ENCODE results near the gene KHNYN.

The KHNYN gene

GRCh38 chr14:24422694-24423601 is 6.8 kb upstream of the KHNYN start:
- TF ChIP-seq POLR2A (IDR thresholded peaks at IDR 0.05; ENCODE audit: low read depth, low read length) = no peak
- FAIRE-seq (no peak), DNase-seq (ENCODE audit: insufficient read length, low spot score) (no peak)

- no peak for DNase-seq (ENCODE audit: insufficient read length, low spot score)
- no peak for TF ChIP-seq POLR2A (IDR thresholded peaks at IDR 0.05; ENCODE audit: low read depth, low read length)
- FAIRE-seq = no peak
Observed at GRCh38 chr14:24425704-24426103, 4.0 kb upstream of the KHNYN start.

DNA sequence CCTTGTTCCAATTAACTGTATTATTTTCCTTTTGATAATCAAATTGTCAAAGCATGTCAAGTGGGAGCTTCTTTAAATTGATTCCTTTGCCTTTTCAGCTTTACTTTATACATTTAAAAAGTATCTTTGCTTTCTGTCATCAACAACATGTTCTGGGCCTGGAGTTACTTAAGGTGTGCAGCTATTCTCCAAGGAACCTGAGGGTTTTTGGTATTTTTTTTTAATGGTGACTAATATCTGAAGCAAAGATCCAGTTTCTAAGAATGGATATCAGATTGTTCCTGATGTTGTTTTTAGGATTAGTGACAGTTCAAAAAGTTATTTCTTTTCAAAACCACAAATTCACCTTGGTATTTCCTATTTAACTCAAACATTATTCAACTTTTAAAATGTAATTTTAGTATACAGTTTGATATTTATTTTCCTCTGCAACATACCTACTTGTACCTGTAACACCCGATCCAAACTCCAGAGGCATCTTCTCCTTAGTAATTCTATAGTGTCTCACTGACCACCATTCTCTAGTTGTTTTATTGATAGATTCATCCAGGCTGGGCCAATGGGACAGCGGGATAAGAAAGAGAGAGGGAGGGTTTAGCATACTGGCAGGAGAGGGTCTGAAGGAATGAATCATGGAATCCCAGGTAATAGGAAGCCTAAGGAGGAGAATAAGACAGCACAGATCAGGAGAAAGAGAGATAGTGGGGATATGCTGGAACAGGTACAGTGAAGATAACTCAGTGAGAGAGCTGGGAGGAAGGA is 3.4 kb upstream of the KHNYN start:
- no peak for FAIRE-seq
- DNase-seq (ENCODE audit: insufficient read length, low spot score) = no peak
- TF ChIP-seq POLR2A (IDR thresholded peaks at IDR 0.05; ENCODE audit: low read depth, low read length) = no peak

- no peak for TF ChIP-seq POLR2A (IDR thresholded peaks at IDR 0.05; ENCODE audit: low read depth, low read length)
- DNase-seq (ENCODE audit: insufficient read length, low spot score) (no peak), FAIRE-seq (no peak)
Observed at GRCh38 chr14:24426912-24427536, 2.7 kb upstream of the KHNYN start.

- no peak for TF ChIP-seq POLR2A (IDR thresholded peaks at IDR 0.05; ENCODE audit: low read depth, low read length)
- no peak for DNase-seq (ENCODE audit: insufficient read length, low spot score)
- no peak for FAIRE-seq
Observed at GRCh38 chr14:24427537-24428508, 1.9 kb upstream of the KHNYN start.

DNA sequence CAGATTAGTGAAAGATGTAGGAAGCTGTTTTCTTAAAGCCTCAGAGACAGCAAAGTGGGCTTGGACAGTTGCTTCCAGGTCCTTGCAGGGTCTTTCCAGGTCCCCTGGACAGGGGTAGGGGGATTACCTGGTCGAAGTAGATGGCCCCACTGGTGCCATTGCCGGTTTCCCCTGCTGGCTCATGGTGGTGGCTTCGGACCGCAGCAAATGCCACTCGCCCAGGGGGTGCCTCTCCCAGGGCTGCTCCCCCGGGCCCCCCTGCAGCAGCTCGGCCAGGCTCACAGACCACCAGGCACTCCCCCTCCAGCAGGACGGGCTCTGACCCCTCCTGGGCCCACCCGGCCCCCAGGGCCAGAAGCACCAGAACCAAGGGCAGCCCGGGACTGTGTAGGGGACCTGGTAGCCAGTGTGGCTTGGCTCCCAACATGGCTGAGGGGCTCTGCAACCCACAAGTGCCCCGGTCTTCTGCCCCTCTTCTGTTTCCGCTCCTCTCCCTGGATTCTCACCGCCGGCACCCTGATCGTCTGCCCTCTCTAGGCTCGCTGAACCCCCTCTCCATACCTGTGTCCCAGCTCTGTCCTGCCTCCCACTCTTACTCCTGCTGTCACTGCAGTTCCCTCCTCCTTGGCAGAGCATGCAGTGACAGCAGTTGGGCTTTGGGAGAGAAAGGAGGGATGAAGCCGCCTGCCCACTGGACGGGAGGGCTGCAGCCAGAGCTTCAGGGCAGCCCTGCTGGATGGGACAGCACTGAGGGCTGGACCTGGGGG is 943 bp upstream of the KHNYN start:
- DNase-seq (ENCODE audit: insufficient read length, low spot score) = no peak
- FAIRE-seq = no peak
- no peak for TF ChIP-seq POLR2A (IDR thresholded peaks at IDR 0.05; ENCODE audit: low read depth, low read length)

GRCh38 chr14:24430143-24430681 is 458 bp downstream of the KHNYN start:
- peak; percentile 55 for DNase-seq (ENCODE audit: insufficient read length, low spot score)
- no peak for FAIRE-seq
- TF ChIP-seq POLR2A (IDR thresholded peaks at IDR 0.05; ENCODE audit: low read depth, low read length) = no peak

- DNase-seq (ENCODE audit: insufficient read length, low spot score) (no peak), FAIRE-seq (no peak)
- TF ChIP-seq POLR2A (IDR thresholded peaks at IDR 0.05; ENCODE audit: low read depth, low read length) = no peak
Observed at GRCh38 chr14:24430682-24431568, 1.2 kb downstream of the KHNYN start.

- DNase-seq (ENCODE audit: insufficient read length, low spot score) (peak; percentile 91), FAIRE-seq (peak; percentile 78)
- no peak for TF ChIP-seq POLR2A (IDR thresholded peaks at IDR 0.05; ENCODE audit: low read depth, low read length)
Observed at GRCh38 chr14:24431569-24432258, 2.0 kb downstream of the KHNYN start.

DNA sequence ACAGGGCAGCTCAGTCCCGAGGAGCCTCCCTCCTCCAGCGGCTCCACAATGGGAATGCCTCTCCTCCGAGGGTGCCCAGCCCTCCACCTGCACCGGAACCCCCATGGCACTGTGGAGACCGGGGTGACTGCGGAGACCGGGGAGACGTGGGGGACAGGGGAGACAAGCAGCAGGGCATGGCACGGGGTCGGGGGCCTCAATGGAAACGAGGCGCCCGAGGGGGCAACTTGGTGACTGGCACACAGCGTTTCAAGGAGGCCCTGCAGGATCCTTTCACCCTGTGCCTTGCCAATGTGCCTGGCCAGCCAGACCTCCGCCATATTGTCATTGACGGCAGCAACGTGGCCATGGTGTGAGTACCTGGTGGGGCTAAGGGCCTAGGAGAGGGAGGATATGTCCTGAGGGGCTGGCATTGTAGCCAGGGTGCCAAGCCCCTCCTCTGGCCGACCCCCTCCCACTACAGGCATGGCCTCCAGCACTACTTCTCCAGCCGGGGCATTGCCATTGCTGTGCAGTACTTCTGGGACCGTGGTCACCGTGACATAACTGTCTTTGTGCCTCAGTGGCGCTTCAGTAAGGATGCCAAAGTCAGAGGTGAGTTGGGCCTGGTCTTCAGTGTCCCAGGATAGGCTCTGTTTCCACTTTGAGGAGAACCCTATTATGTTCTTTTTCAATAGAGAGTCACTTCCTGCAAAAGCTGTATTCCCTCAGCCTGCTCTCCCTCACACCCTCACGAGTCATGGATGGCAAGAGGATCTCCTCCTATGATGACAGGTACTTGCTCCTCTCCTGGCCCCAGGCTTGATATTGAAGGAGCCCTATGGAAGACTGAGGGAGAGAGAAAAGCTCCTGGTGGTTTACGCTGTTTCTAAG is 2.7 kb downstream of the KHNYN start:
- FAIRE-seq (no peak), DNase-seq (ENCODE audit: insufficient read length, low spot score) (no peak)
- TF ChIP-seq POLR2A (IDR thresholded peaks at IDR 0.05; ENCODE audit: low read depth, low read length) = no peak

All from H54 (cell line).